ENCODE results near the gene RC3H1.
"Not testable (repeated sequence)": the region's sequence is repeated elsewhere in the genome, so short reads cannot be mapped to it uniquely, and the experiment has no call there.

Gene RC3H1

DNA sequence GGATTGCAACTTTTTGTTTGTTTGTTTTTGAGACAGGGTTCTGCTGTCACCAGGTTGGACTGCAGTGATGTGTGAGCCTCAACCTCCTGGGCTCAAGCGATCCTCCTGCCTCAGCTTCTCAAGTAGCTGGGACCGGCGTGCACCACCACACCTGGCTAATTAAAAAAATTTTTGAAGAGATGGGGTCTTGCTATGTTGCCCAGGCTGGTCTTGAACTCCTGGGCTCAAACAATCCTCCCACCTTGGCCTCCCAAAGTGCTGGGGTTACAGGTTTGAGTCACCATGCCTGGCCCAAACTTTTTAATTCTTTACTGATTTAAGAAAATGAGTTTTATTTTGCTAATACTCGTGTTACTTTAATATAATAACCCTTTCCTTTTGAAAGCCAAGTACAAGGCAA is 73.6 kb downstream of the RC3H1 start:
- Histone ChIP-seq H3K9me3 (ENCODE audit: control insufficient read depth, insufficient read depth, low read depth, low read length) (no peaks in the 10 kb centered on the region), H3K4me3 (ENCODE audit: low read depth, low read length) (no peak overlapping the region), H3K27ac (ENCODE audit: low read depth, low read length) (no peak overlapping the region), H3K36me3 (ENCODE audit: control insufficient read depth, insufficient read depth, low read length) (peaks cover 68% of the 10 kb centered on the region), H3K4me1 (ENCODE audit: control insufficient read depth, insufficient read depth, low read length) (no peaks in the 10 kb centered on the region), H3K27me3 (ENCODE audit: control insufficient read depth, insufficient read depth, low read length) (no peaks in the 10 kb centered on the region), H3K9ac (ENCODE audit: low read length) (no peak overlapping the region)

DNA sequence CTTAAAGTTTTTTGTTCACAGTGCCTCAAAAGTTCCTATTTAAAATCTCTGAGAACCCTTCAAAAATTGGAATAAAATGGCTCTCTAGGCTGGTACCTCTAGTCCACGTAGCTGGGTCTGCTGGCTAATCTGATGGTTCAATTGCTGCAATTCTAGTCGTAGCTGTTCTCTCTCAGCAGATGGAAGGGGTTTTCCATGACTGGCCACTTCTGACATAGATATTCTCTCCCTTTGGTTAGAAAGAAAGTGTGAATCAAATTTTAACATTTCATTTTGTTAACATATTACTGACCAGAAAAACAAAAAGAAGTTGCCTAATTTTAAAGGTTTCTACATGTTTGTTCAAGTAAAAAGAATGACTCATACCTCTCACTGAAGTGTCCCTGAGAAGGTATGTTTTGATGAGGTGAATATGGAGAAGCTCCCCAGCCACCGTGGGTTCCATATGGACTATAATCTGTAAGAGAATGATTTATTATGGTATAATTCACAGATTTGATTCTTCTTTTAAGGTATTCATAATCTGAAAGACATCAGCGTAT is 75.7 kb downstream of the RC3H1 start:
- peaks cover 79% of the 10 kb centered on the region for H3K36me3 ChIP-seq (ENCODE audit: control insufficient read depth, insufficient read depth, low read length)

DNA sequence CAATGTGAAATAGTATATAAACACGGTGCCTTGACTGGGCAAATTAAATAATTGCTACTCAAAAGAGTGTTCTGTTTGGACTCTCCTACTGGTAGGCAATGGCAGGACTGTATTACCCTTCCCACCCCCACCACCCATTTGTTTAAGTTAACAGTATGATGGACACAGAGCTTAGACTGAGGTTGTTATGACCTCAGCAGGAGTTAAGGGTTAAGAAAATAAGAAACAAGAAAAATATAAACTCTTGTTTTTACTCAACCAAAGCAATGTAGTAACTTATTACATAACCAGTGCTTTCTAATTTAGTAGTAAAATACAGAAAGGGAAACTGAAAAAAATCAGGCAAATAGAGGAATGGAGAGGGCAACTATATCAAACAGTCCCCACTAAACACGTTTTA is 85.1 kb downstream of the RC3H1 start:
- H3K9me3 ChIP-seq (ENCODE audit: control insufficient read depth, insufficient read depth, low read depth, low read length): no peaks in the 10 kb centered on the region
- no peak overlapping the region for H3K9ac ChIP-seq (ENCODE audit: low read length)
- H3K4me1 ChIP-seq (ENCODE audit: control insufficient read depth, insufficient read depth, low read length): no peaks in the 10 kb centered on the region
- H3K36me3 ChIP-seq (ENCODE audit: control insufficient read depth, insufficient read depth, low read length): peaks cover 55% of the 10 kb centered on the region
- H3K27ac ChIP-seq (ENCODE audit: low read depth, low read length): no peak overlapping the region
- H3K27me3 ChIP-seq (ENCODE audit: control insufficient read depth, insufficient read depth, low read length): no peaks in the 10 kb centered on the region
- H3K4me3 ChIP-seq (ENCODE audit: low read depth, low read length): no peak overlapping the region

More for the DNA sequence above, 75.7 kb downstream of the RC3H1 start:
- no peaks in the 10 kb centered on the region for H3K4me1 ChIP-seq (ENCODE audit: control insufficient read depth, insufficient read depth, low read length)
- H3K4me3 ChIP-seq (ENCODE audit: low read depth, low read length): no peak overlapping the region
- no peaks in the 10 kb centered on the region for H3K27me3 ChIP-seq (ENCODE audit: control insufficient read depth, insufficient read depth, low read length)
- no peak overlapping the region for H3K9ac ChIP-seq (ENCODE audit: low read length)
- no peaks in the 10 kb centered on the region for H3K9me3 ChIP-seq (ENCODE audit: control insufficient read depth, insufficient read depth, low read depth, low read length)
- H3K27ac ChIP-seq (ENCODE audit: low read depth, low read length): no peak overlapping the region

DNA sequence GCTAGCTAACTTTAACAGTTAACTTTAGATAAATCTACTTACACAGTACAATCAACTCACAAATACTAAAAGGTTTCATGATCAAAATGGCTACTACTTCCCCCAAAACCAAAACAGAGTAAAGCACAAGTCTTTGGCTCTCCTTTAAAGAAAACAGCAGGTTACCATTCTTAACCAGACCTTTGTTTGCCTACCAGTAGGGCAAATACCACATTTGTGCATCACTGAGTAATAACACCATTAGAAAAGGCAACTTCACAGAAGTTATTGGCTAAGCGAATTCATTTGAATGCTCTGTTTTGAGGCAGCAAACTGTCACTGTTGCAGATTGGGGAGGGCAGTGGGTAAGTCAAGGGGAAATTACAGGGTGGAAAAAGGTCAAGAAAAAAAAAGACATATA is 87.7 kb downstream of the RC3H1 start:
- Histone ChIP-seq H3K4me3 (ENCODE audit: low read depth, low read length) (no peak overlapping the region), H3K36me3 (ENCODE audit: control insufficient read depth, insufficient read depth, low read length) (peaks cover 36% of the 10 kb centered on the region), H3K9ac (ENCODE audit: low read length) (no peak overlapping the region)

DNA sequence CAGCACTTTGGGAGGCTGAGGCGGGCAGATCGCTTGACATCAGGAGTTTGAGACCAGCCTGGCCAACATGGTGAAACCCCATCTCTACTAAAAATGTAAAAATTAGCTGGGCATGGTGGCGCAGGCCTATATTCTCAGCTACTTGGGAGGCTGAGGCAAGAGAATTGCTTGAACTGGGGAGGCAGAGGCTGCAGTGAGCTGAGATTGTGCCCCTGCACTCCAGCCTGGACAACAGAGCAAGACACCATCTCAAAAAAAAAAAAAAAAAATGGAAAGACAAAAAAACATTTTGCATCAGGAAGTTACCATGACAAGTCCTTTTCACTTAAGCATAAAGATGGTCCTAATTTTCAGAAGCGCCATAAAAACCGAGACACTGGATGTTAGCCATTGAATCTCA is 91.6 kb downstream of the RC3H1 start:
- H3K27ac ChIP-seq (ENCODE audit: low read depth, low read length); H3K9me3 ChIP-seq (ENCODE audit: control insufficient read depth, insufficient read depth, low read depth, low read length); H3K36me3 ChIP-seq (ENCODE audit: control insufficient read depth, insufficient read depth, low read length); H3K9ac ChIP-seq (ENCODE audit: low read length); H3K4me3 ChIP-seq (ENCODE audit: low read depth, low read length); H3K4me1 ChIP-seq (ENCODE audit: control insufficient read depth, insufficient read depth, low read length); H3K27me3 ChIP-seq (ENCODE audit: control insufficient read depth, insufficient read depth, low read length): not testable (repeated sequence)

More for the DNA sequence above, 87.7 kb downstream of the RC3H1 start:
- Histone ChIP-seq H3K4me1 (ENCODE audit: control insufficient read depth, insufficient read depth, low read length) (no peaks in the 10 kb centered on the region), H3K27ac (ENCODE audit: low read depth, low read length) (no peak overlapping the region), H3K27me3 (ENCODE audit: control insufficient read depth, insufficient read depth, low read length) (no peaks in the 10 kb centered on the region), H3K9me3 (ENCODE audit: control insufficient read depth, insufficient read depth, low read depth, low read length) (no peaks in the 10 kb centered on the region)

DNA sequence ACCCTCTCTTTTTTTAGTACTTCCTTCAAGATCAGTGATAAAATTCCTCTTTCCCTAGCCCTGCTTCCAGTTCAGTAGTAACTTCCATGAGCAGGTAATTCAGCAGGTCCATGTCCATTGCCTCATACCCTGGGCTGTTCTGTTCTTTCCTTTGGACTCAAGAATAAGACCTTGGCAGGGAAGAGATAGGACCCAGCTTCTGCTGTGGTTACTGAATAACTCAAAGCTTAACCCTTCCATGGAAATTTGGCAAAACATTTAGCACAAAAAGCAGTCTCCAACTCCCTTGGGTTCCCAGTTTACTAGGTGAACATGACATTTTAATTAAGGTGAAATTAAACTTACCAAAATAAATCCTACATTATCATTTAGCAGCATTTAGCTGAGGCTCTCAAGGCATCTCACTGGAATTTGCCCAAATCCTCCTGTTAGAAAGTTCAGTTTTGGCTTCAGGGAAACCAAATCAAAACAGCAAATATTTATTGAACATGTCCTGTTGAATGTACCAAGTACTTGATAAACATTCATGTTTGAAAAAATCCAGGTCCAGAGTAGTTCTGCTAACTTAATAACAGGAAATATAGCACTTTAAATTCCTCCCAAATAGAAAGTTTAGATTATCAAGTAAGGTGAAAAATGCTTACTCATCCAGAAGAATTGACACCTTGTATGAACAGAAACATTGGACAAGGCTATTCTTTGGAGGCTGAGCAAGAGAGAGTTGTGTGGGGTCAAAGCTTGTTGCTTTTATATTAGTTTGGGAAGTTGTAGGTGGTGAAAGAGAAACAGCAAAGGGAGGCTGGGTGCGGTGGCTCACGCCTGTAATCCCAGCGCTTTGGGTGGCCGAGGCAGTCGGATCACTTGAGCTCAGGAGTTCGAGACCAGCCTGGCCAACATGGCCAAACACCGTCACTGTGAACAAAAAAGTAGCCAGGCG is 96.6 kb downstream of the RC3H1 start:
- no peaks in the 10 kb centered on the region for H3K27me3 ChIP-seq (ENCODE audit: control insufficient read depth, insufficient read depth, low read length)
- no peak overlapping the region for H3K4me3 ChIP-seq (ENCODE audit: low read depth, low read length)
- H3K36me3 ChIP-seq (ENCODE audit: control insufficient read depth, insufficient read depth, low read length): no peaks in the 10 kb centered on the region
- no peak overlapping the region for H3K27ac ChIP-seq (ENCODE audit: low read depth, low read length)
- no peaks in the 10 kb centered on the region for H3K9me3 ChIP-seq (ENCODE audit: control insufficient read depth, insufficient read depth, low read depth, low read length)
- H3K9ac ChIP-seq (ENCODE audit: low read length): no peak overlapping the region
- no peaks in the 10 kb centered on the region for H3K4me1 ChIP-seq (ENCODE audit: control insufficient read depth, insufficient read depth, low read length)

DNA sequence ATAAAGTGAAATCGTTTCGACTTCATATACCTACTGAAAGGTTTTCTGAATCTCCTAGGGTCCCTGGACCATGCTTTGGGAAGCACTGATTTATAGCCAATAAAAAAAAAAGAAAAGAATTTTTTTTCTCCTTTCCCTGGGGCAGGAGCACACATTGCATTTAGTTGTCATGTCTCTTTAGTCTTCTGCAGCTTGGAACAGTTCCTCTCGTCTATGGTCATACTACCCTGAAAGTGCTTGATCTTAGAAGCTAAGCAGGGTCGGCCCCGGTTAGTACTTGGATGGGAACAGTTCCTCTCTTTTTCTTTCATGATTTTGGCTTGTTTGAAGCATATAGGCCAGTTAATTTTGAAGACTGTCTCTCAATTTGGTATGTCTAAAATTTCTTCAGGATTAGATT is 101.3 kb downstream of the RC3H1 start:
- Histone ChIP-seq H3K27ac (ENCODE audit: low read depth, low read length) (no peak overlapping the region), H3K36me3 (ENCODE audit: control insufficient read depth, insufficient read depth, low read length) (no peaks in the 10 kb centered on the region), H3K9ac (ENCODE audit: low read length) (no peak overlapping the region), H3K9me3 (ENCODE audit: control insufficient read depth, insufficient read depth, low read depth, low read length) (no peaks in the 10 kb centered on the region), H3K4me3 (ENCODE audit: low read depth, low read length) (no peak overlapping the region), H3K27me3 (ENCODE audit: control insufficient read depth, insufficient read depth, low read length) (no peaks in the 10 kb centered on the region), H3K4me1 (ENCODE audit: control insufficient read depth, insufficient read depth, low read length) (peaks cover 3% of the 10 kb centered on the region; the same call in 1 of the 2 replicates)

DNA sequence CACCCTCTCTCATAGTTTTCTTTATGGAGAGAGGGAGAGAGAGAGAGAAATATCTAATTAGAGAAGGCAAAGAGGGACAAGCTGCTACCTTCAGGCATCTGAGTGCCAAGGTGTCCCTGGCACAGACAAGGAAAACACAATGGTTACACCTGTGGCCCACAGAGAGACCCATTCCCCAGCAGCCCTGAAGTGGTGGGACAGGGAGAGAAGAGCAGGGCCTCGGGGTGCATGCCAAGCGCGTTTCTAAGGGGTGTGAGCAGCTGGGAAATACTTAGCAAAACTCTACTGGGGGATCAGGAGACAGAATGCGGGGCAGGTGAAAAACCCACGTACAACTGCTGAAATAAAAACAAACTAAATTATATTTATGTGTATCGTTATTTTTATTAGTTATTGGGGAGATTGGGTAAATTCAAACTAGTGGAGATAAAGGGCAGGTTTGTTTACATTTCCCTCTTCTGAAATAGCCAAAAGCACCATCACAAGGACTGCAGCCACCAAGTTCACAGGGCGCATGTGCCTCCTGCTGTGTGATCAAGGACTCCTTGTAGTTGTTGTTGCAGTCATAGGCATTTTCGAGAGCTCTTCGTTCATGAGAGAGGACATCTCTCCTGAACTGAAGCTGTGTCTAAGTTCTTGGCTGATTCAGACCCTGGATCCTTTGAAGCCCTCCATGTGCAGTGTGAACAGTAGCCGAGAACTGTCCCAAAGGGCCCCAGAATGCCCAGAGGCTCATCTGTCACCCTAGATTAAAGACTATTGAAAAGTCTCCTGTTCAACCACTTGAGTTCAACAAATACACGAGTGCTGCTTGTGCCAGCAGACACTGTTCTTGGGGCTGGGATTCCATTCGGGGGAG is 104.3 kb downstream of the RC3H1 start:
- H3K4me3 ChIP-seq (ENCODE audit: low read depth, low read length): no peak overlapping the region
- no peak overlapping the region for H3K9ac ChIP-seq (ENCODE audit: low read length)
- H3K4me1 ChIP-seq (ENCODE audit: control insufficient read depth, insufficient read depth, low read length): peaks cover 3% of the 10 kb centered on the region; the same call in 1 of the 2 replicates
- H3K36me3 ChIP-seq (ENCODE audit: control insufficient read depth, insufficient read depth, low read length): no peaks in the 10 kb centered on the region
- no peak overlapping the region for H3K27ac ChIP-seq (ENCODE audit: low read depth, low read length)
- H3K27me3 ChIP-seq (ENCODE audit: control insufficient read depth, insufficient read depth, low read length): no peaks in the 10 kb centered on the region
- H3K9me3 ChIP-seq (ENCODE audit: control insufficient read depth, insufficient read depth, low read depth, low read length): no peaks in the 10 kb centered on the region

DNA sequence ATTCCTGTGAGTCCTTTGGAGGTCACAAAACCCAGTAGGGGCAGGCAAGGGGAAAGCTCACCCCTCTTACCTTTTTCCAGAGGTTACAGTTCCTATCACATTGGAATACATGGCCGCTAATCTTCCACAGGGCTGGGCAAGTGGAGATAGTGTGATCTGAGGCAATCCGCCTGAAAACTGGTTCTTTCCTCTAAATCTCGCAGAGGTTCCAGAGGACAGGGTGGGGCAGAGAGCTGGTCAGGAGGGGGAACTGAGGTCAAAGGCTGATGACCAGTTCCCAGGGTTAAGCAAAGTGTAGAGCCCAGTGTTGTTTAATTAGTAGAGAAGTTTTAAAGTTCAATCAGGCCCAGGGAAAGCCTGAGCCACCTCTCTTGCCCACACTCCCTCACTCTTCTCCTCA is 105.0 kb downstream of the RC3H1 start, which contains the start of gene SERPINC1:
Gene SERPINC1, minus strand, starts transcription at position 179 of the 400 bp plus-strand sequence. Its CDS starts 68 bp downstream, at position 111.
- H3K27me3 ChIP-seq (ENCODE audit: control insufficient read depth, insufficient read depth, low read length): no peaks in the 10 kb centered on the region
- no peak within 1 kb of the TSS for H3K4me3 ChIP-seq (ENCODE audit: low read depth, low read length)
- H3K27ac ChIP-seq (ENCODE audit: low read depth, low read length): no peak within 1 kb of the TSS
- H3K9me3 ChIP-seq (ENCODE audit: control insufficient read depth, insufficient read depth, low read depth, low read length): no peaks in the 10 kb centered on the region
- H3K9ac ChIP-seq (ENCODE audit: low read length): no peak within 1 kb of the TSS
- no peaks in the 10 kb centered on the region for H3K36me3 ChIP-seq (ENCODE audit: control insufficient read depth, insufficient read depth, low read length)
- peaks cover 3% of the 10 kb centered on the region; the same call in 1 of the 2 replicates for H3K4me1 ChIP-seq (ENCODE audit: control insufficient read depth, insufficient read depth, low read length)

DNA sequence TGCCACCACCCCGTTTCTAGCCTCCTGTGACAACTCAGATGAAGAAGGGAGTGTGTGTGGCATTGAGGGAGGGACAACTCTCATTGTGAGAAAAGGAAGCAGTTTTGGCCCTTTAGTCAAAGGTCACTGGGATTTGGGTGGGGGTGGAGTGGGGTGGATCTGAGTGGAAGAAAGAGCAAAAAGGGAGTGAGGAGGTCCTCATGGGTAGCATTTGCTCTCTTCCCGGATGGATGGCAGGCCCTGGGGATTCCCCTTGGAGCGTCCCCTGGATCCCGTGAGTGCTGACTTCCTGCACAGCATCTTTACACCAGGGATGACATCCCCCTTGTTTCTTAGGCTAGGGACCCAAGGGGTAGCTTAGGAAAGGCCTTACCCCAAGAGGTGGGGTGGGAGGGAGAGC is 105.5 kb downstream of the RC3H1 start:
- H3K27ac ChIP-seq (ENCODE audit: low read depth, low read length): no peak overlapping the region
- no peak overlapping the region for H3K4me3 ChIP-seq (ENCODE audit: low read depth, low read length)
- H3K27me3 ChIP-seq (ENCODE audit: control insufficient read depth, insufficient read depth, low read length): no peaks in the 10 kb centered on the region
- no peaks in the 10 kb centered on the region for H3K36me3 ChIP-seq (ENCODE audit: control insufficient read depth, insufficient read depth, low read length)
- H3K9ac ChIP-seq (ENCODE audit: low read length): no peak overlapping the region
- H3K9me3 ChIP-seq (ENCODE audit: control insufficient read depth, insufficient read depth, low read depth, low read length): no peaks in the 10 kb centered on the region
- peaks cover 3% of the 10 kb centered on the region; the same call in 1 of the 2 replicates for H3K4me1 ChIP-seq (ENCODE audit: control insufficient read depth, insufficient read depth, low read length)

Data from HUES6 (cell line).